RWPE2 (cell line): ENCODE data around the gene PTPN6.

Source experiments
- ATAC-seq: fragments of 200-7000 bp; cut with Tn5 transposase; 3 replicates; pipeline ENCODE4 v1.9.1; 2021; ENCODE audit warnings: low read depth
- DNase-seq: peaks from one replicate; pipeline ENCODE4 v3.0.0-alpha.2; 2020; ENCODE audit warnings: low spot score
- H3K27ac ChIP-seq: fragments of 450-650 bp; 2 replicates; pipeline ENCODE4 v1.5.1; 2017; ENCODE audit warnings: mild to moderate bottlenecking; ENCODE audit not compliant: poor library complexity, severe bottlenecking
- H3K27me3 ChIP-seq: fragments of 250-450 bp; sonication (Bioruptor Pico); 2 replicates; pipeline ENCODE4 v1.5.1; 2021; ENCODE audit warnings: mild to moderate bottlenecking, moderate library complexity; ENCODE audit not compliant: insufficient read depth, poor library complexity, severe bottlenecking
- H3K36me3 ChIP-seq: fragments of 250-450 bp; sonication (Bioruptor Pico); 2 replicates; pipeline ENCODE4 v1.5.1; 2020; ENCODE audit warnings: low read depth, mild to moderate bottlenecking, moderate library complexity
- H3K4me1 ChIP-seq: fragments of 250-450 bp; sonication (Bioruptor Pico); 2 replicates; pipeline ENCODE4 v1.5.1; 2021; ENCODE audit warnings: mild to moderate bottlenecking, moderate library complexity; ENCODE audit not compliant: insufficient read depth, poor library complexity, severe bottlenecking
- H3K4me3 ChIP-seq: fragments of 250-450 bp; sonication (Bioruptor Pico); 2 replicates; pipeline ENCODE4 v1.5.1; 2021; ENCODE audit warnings: mild to moderate bottlenecking, moderate library complexity; ENCODE audit not compliant: severe bottlenecking
- H3K9me3 ChIP-seq: fragments of 250-450 bp; sonication (Bioruptor Pico); 2 replicates; pipeline ENCODE4 v1.5.1; 2021; ENCODE audit warnings: mild to moderate bottlenecking, moderate library complexity; ENCODE audit not compliant: severe bottlenecking
- CTCF ChIP-seq: fragments of 450-650 bp; IDR thresholded peaks from one replicate; pipeline ENCODE4 v1.5.1; 2017; ENCODE audit warnings: mild to moderate bottlenecking, moderate library complexity; ENCODE audit not compliant: poor library complexity, severe bottlenecking

PTPN6 gene

DNA sequence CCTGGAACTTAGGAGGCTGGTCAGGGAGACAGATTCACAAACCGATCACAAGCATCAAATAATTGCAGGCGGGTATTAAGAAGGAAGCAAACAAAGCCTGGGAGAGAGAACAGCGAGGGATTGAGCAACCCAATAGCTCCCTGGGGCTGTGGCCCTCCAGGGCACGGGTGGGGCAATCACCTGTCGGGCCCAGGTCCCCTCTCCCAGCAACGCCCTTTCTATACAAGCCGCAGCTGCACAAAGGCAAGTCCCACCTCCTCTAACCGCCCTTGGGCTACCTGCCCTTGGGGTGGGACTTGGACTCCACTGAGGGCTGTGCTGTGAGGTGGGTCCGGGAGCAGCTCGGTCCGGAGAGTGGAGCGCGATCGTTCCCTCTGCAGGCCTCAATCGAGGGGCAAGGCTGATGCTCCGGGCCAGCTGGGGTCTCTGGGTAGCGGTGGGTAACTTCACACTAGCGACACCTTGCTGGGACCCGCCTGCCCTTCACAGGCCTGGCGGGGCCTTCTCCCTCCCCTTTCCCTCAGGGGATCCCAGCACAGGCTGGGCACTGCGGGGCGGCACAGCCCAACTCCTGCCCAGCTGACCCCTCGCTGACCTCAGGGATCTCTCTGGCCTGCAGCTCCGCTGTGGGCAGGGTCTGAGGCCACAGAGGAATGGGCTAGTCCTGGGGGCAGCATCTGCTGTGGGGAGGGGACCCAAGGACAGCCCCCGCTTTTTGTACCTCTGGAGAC is 11.3 kb downstream of the PTPN6 start:
- H3K4me3 ChIP-seq = peak overlapping the region; percentile 95
- DNase-seq = peak; percentile 67
- H3K9me3 ChIP-seq = no peaks in the 10 kb centered on the region
- H3K36me3 ChIP-seq = peaks cover 37% of the 10 kb centered on the region
- ATAC-seq = peak; percentile 6; the same call in 2 of the 3 replicates
- TF ChIP-seq CTCF = peak; percentile 41
- H3K27ac ChIP-seq = peak overlapping the region; percentile 87
- peaks cover 23% of the 10 kb centered on the region for H3K4me1 ChIP-seq
- no peaks in the 10 kb centered on the region for H3K27me3 ChIP-seq

DNA sequence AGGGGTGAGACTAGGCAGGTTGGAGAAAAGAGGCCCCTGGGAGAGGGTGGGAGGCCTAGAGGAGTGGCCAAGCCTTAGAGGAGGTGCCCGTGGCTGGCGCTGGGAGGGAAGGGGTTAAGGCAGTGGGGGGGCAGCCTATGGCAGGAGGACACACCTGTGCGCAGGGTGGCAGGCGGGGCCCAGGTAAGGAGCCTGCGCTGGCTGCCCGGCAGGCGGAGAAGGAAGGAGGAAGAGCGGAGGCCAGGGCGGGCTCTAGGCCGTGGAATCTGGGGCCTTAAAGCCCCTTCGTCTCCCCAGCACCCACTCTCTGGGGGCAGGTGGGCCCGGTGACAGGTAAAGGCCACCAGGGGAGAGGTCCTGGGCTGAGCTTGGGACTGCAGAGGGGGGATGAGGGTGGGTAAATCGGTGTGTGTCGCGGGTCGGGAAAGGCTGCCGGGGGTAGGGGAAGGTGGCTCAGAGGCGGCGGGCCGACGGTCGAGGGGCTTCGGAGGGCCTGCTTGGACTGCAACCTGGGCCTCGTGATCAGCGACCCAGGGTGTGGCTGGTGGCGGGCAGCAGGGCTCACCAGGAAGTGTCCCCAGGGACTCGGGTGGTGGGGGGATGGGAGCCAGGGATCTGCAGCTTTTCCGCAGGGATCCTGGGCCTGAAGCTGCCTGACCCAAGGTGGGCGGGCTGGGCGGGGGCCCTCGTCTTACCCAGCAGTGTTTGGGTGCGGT is 12.0 kb downstream of the PTPN6 start:
- Histone ChIP-seq H3K27ac (peak overlapping the region; percentile 87), H3K9me3 (no peaks in the 10 kb centered on the region), H3K4me3 (peak overlapping the region; percentile 95), H3K4me1 (peaks cover 23% of the 10 kb centered on the region), H3K36me3 (peaks cover 45% of the 10 kb centered on the region), H3K27me3 (no peaks in the 10 kb centered on the region)
- DNase-seq (peak; percentile 96), ATAC-seq (peak; percentile 77)
- TF ChIP-seq CTCF = no peak

GRCh38 chr12:6963791-6964413 is 12.7 kb downstream of the PTPN6 start:
- peak overlapping the region; percentile 95 for H3K4me3 ChIP-seq
- no peaks in the 10 kb centered on the region for H3K9me3 ChIP-seq
- peaks cover 25% of the 10 kb centered on the region for H3K4me1 ChIP-seq

GRCh38 chr12:6964605-6965025 is 13.5 kb downstream of the PTPN6 start:
- no peak; the same call in 2 of the 3 replicates for ATAC-seq
- Histone ChIP-seq H3K9me3 (no peaks in the 10 kb centered on the region), H3K27ac (peak overlapping the region; percentile 87), H3K4me3 (peak overlapping the region; percentile 95), H3K27me3 (no peaks in the 10 kb centered on the region), H3K36me3 (peaks cover 59% of the 10 kb centered on the region), H3K4me1 (peaks cover 29% of the 10 kb centered on the region)
- DNase-seq = no peak
- no peak for TF ChIP-seq CTCF

More at GRCh38 chr12:6963791-6964413, 12.7 kb downstream of the PTPN6 start:
- H3K27me3 ChIP-seq = no peaks in the 10 kb centered on the region
- peak; percentile 60 for DNase-seq
- peaks cover 52% of the 10 kb centered on the region for H3K36me3 ChIP-seq
- no peak for TF ChIP-seq CTCF
- peak overlapping the region; percentile 87 for H3K27ac ChIP-seq
- no peak for ATAC-seq
